ENCODE data around the gene SARNP. TPM values are rescaled to one million over a fixed set of nuclear protein-coding genes. Genes with fewer than 3 reads are reported as not detected.

Gene SARNP
- total RNA-seq, 2 experiments from 2014 or later, result 86.1 to 92.0 TPM

DNA sequence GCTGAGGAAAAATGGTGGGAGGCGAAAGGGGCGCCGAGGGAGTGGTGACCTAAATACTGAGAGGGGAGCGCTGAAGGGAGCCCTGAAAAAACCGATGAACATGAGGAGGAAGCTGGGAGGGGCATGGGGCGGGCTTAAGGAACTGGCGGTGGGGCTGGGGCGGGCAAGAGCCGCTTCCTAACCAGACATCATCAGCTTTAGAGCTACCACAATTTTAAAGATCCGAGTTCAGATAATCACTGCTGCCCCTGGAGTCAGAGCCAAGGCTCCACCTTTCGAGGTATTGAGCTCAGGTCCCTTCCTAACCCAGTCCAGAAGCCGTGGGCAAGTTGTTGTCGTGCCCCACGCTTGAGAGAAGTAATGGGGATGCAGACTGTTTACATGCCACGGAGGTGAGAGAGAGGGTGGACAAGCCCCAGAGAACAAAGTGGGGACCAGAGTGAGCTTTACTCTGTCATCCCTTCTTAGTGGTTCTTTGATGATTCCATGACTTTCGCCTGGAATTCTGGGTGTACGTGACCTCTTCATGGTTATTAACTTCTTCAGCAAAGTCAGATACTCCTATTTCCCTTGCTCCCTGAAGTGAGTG lies 710 bp upstream of the SARNP start:
- peaks cover 32% of the 10 kb centered on the region for H3K4me1 ChIP-seq (ENCODE audit: insufficient read depth, low read length, poor library complexity, severe bottlenecking)
- BruUV-seq (replicated peaks), result TSS peak; percentile 58
- H3K9me3 ChIP-seq (ENCODE audit: low read length), result no peaks in the 10 kb centered on the region
- peak overlapping the region; percentile 73; the same call in 1 of the 2 replicates for H2AFZ ChIP-seq (ENCODE audit: low read length)
- peak overlapping the region; percentile 99 for H3K4me2 ChIP-seq (ENCODE audit: low read length)
- peak overlapping the region; percentile 53 for H3K27ac ChIP-seq (ENCODE audit: low read depth, low read length, poor library complexity, severe bottlenecking)
- TF ChIP-seq EZH2phosphoT487 (IDR thresholded peaks at IDR 0.05; ENCODE audit: borderline replicate concordance, low read depth, low read length) (no peak), CTCF (conservative IDR thresholded peaks at IDR 0.05; ENCODE audit: low read length) (no peak)
- DNase-seq (ENCODE audit: low spot score), result no peak
- CTCF ChIA-PET (ENCODE audit: unreplicated experiment), result interaction anchor here (0.6 to 1.7 kb wide), 6 partner anchors 12 to 118 kb away, joined by 3 to 7 read pairs (median 4); partner anchors contain the start of gene DNAJC14
- H3K79me2 ChIP-seq (ENCODE audit: insufficient read depth, low read depth, low read length), result peaks cover 58% of the 10 kb centered on the region
- H3K4me3 ChIP-seq (ENCODE audit: low read depth, low read length, poor library complexity, severe bottlenecking), result peak overlapping the region; percentile 97
- no peaks in the 10 kb centered on the region for H3K9me2 ChIP-seq (ENCODE audit: insufficient read depth, low read length)
- peaks cover 21% of the 10 kb centered on the region for H4K20me1 ChIP-seq (ENCODE audit: insufficient read depth, low read length)
- intact Hi-C loops (cut with micrococcal nuclease; ENCODE audit: unreplicated experiment), result loop anchor here (2.0 to 5.0 kb wide), 2 partner anchors 155 to 224 kb away; partner anchors contain the start of gene RPS26
- POLR2A ChIA-PET, result interaction anchor here (0.6 to 4.8 kb wide), 32 partner anchors 8 to 542 kb away, joined by 3 to 41 read pairs (median 5); partner anchors contain the start of genes BLOC1S1, DNAJC14, PYM1 and RAB5B
- H3K36me3 ChIP-seq (ENCODE audit: insufficient read depth, low read length), result peaks cover 79% of the 10 kb centered on the region

DNA sequence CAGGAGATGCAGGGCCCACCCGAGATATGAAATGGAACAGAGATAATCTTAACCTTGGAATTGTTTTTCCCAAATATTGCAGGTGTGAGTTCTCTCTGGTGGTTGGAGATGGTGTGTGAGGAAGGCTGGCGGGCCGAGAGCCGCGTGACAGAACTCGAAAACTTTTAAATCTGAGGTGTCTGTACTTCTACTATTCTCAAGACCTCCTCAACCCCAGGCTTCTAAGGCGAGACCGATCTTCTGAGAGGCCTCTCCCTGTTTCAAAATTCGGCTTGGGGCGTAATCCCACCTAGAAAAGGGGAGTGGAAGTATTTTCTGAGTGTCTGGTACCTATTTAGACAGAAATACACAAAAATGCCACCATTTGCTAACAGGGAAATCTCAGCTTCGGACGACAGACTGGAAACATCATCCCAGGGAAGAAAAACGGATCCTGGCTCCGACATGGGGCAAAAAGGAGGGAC lies 611 bp downstream of the SARNP start:
- peak overlapping the region; percentile 98 for H3K4me2 ChIP-seq (ENCODE audit: low read length)
- H3K9me3 ChIP-seq (ENCODE audit: low read length), result no peaks in the 10 kb centered on the region
- peaks cover 71% of the 10 kb centered on the region for H3K79me2 ChIP-seq (ENCODE audit: insufficient read depth, low read depth, low read length)
- POLR2A ChIA-PET, result interaction anchor here (0.6 to 4.8 kb wide), 26 partner anchors 8 to 301 kb away, joined by 3 to 41 read pairs (median 6); partner anchors contain the start of genes DNAJC14, PYM1 and ZC3H10
- intact Hi-C loops (cut with micrococcal nuclease; ENCODE audit: unreplicated experiment), result loop anchor here (2.0 to 5.0 kb wide), 2 partner anchors 78 to 225 kb away; partner anchors contain the start of gene RPS26
- H3K36me3 ChIP-seq (ENCODE audit: insufficient read depth, low read length), result peaks cover 79% of the 10 kb centered on the region
- CTCF ChIA-PET (ENCODE audit: unreplicated experiment), result no interaction called here
- TSS peak; percentile 80 for BruUV-seq (replicated peaks)
- peak overlapping the region; percentile 97 for H3K4me3 ChIP-seq (ENCODE audit: low read depth, low read length, poor library complexity, severe bottlenecking)
- peaks cover 23% of the 10 kb centered on the region for H4K20me1 ChIP-seq (ENCODE audit: insufficient read depth, low read length)
- H2AFZ ChIP-seq (ENCODE audit: low read length), result peak overlapping the region; percentile 67; the same call in 1 of the 2 replicates
- H3K4me1 ChIP-seq (ENCODE audit: insufficient read depth, low read length, poor library complexity, severe bottlenecking), result peaks cover 32% of the 10 kb centered on the region
- no peaks in the 10 kb centered on the region for H3K9me2 ChIP-seq (ENCODE audit: insufficient read depth, low read length)
- no peak for TF ChIP-seq EZH2phosphoT487 (IDR thresholded peaks at IDR 0.05; ENCODE audit: borderline replicate concordance, low read depth, low read length)
- TF ChIP-seq CTCF (conservative IDR thresholded peaks at IDR 0.05; ENCODE audit: low read length), result no peak
- H3K27ac ChIP-seq (ENCODE audit: low read depth, low read length, poor library complexity, severe bottlenecking), result peak overlapping the region; percentile 55
- peak; percentile 24 for DNase-seq (ENCODE audit: low spot score)
